ENCODE results near the gene QRFP.

DNA sequence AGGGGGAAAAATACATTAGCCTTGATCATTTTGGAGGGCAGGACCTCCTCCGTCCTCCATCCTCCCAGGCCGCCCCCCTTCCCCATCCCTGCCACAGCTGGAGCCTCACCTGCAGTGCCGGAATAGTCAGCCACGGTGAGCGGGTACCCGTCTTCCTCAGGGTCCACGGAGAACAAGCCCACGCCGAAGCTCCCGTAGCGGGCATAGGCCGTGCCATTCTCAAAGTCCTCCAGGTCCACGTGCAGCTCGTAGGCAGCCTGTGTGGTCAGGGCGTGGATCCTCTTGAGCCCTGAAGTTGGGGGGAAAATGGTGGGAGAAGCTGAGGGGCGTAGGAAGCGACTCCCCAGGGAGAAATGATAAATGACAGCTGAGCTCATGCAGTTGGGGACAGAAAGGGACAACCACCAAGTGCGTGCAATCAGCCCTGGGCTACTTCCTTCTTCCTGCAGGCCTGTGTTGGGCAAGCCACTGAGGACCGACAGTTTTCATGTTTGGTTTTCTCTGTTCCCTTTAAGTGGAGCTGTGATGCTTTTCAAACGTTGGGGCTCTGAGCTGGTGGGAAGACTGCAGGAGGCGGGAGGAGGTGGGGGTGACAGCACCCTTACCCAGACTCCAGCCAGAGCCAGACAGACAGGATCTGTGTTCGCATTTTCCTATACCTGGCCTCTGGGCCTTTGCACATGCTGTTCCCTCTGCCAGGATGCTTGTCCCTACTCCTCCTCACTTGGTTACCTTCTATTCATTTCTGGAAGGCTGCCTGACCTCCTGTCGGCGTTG is 8.7 kb upstream of the QRFP start:
- TF ChIP-seq, protein P1, sequence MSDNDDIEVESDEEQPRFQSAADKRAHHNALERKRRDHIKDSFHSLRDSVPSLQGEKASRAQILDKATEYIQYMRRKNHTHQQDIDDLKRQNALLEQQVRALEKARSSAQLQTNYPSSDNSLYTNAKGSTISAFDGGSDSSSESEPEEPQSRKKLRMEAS (IDR thresholded peaks at IDR 0.05; ENCODE audit: low read depth) = no peak
- TF ChIP-seq SIN3A (IDR thresholded peaks at IDR 0.05; ENCODE audit: borderline replicate concordance, low read depth, low read length) (no peak), RAD21 (IDR thresholded peaks at IDR 0.05; ENCODE audit: low read length) (no peak), ELF1 (IDR thresholded peaks at IDR 0.05) (no peak), EP300 (IDR thresholded peaks at IDR 0.05; ENCODE audit: borderline replicate concordance in 1 of 2, low read depth in 1 of 2, low read length in 1 of 2) (no peak), CHD2 (IDR thresholded peaks at IDR 0.05; ENCODE audit: low read length, partially characterized antibody) (no peak)
- TF ChIP-seq, protein P2, sequence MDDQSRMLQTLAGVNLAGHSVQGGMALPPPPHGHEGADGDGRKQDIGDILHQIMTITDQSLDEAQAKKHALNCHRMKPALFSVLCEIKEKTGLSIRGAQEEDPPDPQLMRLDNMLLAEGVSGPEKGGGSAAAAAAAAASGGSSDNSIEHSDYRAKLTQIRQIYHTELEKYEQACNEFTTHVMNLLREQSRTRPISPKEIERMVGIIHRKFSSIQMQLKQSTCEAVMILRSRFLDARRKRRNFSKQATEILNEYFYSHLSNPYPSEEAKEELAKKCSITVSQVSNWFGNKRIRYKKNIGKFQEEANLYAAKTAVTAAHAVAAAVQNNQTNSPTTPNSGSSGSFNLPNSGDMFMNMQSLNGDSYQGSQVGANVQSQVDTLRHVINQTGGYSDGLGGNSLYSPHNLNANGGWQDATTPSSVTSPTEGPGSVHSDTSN (IDR thresholded peaks at IDR 0.05) = no peak
- TF ChIP-seq, protein P3, sequence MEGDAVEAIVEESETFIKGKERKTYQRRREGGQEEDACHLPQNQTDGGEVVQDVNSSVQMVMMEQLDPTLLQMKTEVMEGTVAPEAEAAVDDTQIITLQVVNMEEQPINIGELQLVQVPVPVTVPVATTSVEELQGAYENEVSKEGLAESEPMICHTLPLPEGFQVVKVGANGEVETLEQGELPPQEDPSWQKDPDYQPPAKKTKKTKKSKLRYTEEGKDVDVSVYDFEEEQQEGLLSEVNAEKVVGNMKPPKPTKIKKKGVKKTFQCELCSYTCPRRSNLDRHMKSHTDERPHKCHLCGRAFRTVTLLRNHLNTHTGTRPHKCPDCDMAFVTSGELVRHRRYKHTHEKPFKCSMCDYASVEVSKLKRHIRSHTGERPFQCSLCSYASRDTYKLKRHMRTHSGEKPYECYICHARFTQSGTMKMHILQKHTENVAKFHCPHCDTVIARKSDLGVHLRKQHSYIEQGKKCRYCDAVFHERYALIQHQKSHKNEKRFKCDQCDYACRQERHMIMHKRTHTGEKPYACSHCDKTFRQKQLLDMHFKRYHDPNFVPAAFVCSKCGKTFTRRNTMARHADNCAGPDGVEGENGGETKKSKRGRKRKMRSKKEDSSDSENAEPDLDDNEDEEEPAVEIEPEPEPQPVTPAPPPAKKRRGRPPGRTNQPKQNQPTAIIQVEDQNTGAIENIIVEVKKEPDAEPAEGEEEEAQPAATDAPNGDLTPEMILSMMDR (IDR thresholded peaks at IDR 0.05) = no peak

All from SK-N-SH (cell line).